OCI-LY3 (cell line): Measurements from ENCODE around the gene RBM20.

ENCODE experiments used
- CTCF ChIP-seq: fragments of 200-600, 300-600 bp; sonication (generic); IDR thresholded peaks from 2 replicates; pipeline ENCODE4 v1.5.1; 2014; ENCODE audit warnings: antibody characterized with exemption, low read length, low read depth
- EZH2phosphoT487 ChIP-seq: fragments of 200-600 bp; shearing (Covaris generic); IDR thresholded peaks from 2 replicates; pipeline ENCODE4 v1.6.1; 2018; ENCODE audit warnings: antibody characterized with exemption, mixed run types, low read depth

GRCh38 chr10:110817614-110818013 is 173.5 kb downstream of the RBM20 start:
- no peak for TF ChIP-seq CTCF
- no peak for TF ChIP-seq EZH2phosphoT487
